HG02943 (cell line): ENCODE results near the gene TCHHL1.
A peak's percentile ranks its signal among the peaks of the same experiment; 100 is the strongest.

Experiments used
- ATAC-seq: cut with Tn5 transposase; IDR thresholded peaks from one replicate; pipeline ENCODE4 v1.9.1; 2021; ENCODE audit warnings: mild to moderate bottlenecking, low read depth, moderate library complexity; ENCODE audit not compliant: unreplicated experiment

TCHHL1 gene

DNA sequence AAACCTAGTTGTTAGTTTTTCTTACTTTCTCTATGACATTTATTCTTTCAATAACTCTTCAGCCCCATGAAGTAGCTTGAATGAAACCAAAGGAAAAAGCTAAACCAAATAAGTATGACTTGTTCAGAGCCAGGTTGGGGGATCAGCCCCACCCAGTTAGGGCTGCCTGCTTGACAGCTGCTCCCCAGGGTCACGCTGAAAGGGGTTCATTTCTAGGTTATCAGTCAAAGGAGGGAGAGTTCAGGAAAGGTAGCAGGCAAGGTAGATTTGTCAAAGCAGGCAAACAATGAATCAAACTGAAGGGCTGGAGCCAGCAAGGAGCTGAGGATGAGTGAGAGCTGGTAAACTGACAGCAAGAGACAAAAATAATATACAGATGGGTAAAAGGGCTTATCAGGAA is 49.0 kb downstream of the TCHHL1 start:
- ATAC-seq, result no peak

DNA sequence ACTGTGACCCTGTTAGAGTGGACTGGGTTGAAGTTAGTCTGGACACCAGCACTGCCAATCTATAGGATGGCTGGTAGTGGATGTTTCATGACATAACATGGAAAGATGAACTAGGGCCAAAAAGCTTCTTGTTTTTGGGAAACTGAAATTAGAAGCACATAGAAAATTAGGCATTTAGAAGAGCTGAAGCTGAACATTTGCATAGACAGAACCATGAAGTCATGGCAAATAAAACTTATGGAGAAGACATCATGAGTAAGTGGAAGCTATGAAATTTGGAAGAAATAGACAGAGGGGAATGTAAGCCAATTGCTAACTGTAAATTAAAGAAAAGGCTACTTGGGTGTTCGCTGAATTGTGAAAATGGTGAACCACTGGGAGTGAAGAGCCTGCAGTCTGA is 49.4 kb downstream of the TCHHL1 start:
- ATAC-seq, result no peak

DNA sequence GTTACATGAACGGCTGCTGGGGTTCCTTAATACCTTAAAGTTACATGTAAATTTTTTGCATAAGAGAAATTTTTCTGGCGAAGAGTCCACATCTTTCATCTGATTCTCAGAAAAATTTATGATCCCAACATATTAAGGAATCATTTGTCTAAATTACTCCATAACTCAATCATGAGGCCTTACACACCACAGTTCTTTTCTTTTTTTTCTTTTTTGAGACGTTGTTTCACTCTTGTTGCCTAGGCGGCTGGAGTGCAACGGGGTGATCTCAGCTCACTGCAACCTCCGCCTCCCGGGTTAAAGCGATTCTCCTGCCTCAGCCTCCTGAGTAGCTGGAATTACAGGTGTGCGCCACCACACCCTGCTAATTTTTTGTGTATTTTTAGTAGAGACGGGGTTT is 50.0 kb downstream of the TCHHL1 start:
- no peak for ATAC-seq

DNA sequence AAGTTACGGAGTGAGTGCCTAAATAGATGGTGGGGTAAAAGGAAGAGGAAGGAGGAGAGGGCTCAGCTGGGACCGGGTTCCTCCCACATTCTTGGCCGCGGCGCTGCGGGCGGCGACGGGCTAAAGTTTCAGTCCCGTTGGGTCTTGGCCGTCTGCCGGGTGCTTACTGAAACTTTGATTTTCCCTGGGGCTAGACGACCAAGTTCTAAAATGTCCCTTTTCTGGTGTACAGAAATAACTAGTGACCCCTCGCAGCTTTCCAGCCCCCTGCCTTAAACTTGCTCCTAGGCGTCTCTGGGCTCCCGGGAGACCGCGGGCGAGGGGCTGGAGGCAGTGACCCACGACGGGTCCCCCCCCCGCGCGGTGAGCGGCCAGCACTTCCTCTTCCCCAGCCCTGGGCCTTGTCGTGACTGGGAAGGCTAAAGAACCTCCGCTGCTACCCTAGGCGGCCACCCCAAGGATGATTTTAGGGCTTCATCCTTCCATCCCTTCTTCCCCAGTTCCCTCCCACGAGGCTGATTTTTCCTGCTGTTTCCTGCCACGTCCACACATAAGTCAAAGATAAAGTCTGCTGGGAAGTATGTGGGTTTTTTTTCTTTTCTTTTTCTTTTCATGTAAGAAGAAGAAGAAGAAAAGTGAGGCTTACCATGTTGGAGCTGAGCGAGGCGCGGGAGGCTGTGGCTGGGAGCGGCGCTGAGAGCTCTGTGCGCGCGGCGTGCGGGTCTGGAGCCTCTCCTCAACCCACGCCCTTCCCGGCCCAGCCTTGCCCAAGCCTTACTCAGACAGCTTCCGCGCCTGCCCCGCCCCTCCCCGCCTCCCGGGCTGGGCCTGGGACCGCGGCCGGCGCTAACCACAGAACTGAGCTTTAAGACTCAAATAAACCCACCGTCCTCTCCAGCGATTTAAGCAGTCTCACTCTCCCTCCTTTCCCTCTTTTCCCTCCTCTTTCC is 52.3 kb downstream of the TCHHL1 start, which contains the start of gene S100A11:
TSS of gene S100A11 (minus strand) at position 738 of the 950 bp plus-strand sequence. CDS start at position 649, 89 bp downstream.
- ATAC-seq, result peak; percentile 51

DNA sequence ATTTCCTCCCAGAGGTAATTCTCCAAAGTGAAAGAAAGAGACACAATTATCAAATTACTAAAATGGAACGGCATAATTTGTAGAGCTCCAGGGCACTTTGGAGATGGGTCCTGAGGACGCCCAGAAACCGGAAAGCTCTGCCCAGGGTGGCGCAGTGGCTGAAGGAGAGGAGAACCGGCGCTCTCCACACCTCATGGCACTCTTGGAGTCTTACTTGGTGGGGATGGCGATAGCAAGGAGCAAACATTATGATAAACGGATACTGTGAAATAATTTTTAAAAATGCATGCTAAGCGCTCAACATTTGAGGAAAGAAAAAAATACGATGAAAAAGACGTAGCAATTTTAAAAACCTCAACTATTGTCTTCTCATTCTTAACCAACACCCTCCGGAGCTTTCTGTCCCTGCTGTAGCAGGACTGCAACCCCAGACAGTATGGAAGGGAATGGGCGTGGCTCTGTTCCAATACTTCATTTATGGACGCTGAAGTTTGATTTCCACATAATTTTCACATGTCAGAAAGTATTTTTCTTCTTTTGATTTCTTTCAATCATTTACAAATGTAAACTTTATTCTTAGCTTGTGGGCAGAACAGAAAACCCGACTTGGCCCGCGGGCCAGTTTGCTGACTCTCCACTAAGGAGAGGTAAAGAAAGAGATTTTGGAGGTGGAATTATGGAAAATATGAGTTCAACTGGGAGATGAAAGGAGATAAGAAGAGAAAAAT is 53.2 kb downstream of the TCHHL1 start:
- no peak for ATAC-seq

DNA sequence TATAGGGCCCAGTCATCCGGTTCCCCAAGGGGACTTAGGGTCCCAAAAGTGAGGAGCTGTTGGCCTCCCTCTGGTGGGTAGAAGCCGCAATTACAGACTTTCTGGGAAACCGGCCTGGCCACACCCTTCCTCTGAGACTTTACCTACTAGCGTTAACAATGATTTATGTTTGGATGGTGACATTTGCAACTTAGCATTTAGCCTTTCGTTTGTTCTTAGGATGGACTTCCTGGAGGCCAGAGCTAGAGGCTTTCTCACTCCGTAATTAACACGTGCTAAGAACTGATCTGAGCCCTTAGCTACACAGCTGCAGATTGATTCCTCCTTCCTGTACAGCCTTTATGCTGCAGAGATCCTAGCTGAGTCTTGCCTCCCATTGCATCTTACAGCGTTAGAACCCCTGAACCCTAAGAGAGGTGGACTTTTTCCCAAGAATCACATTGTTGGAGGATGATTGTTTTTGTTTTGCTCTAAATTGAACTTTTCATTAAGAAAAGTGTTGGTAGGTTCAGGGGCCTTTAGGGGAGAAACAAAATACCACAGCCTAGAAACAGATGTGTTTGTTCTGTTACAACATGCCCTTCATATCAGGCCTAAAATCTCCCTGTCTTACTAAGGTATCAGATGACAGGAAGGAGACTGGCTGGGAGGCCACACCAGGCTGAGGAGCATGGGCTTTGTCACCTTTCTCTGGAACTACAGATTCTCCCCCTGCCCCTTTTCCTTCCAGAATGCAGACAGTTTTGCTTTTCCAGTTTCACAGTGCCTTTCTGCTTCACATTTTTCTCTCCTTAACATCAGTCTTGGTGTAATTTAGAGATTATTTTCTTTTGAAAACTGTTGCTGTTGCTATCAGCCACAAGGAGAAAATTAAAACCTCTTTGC is 54.0 kb downstream of the TCHHL1 start:
- no peak for ATAC-seq

DNA sequence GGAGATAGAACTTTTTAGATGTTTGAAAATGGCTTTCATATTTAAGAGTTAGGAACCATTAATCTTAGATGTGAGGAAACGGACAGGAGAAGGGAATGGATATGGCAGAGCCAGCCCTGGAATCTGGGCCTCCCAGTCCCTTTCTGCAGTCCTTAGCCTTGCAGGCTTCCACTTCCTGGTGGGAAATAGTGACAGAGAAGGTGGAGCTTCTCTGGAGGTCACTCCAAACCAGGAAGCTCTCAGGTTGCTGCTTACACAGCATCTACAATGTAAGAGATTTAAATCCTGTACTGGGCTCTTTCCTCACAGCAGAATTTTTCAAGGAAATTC is 54.6 kb downstream of the TCHHL1 start:
- ATAC-seq, result no peak
